Esophagus muscularis mucosa (tissue), 4 donors: ENCODE measurements around the gene ZNF532. TPM values are rescaled to one million over a fixed set of nuclear protein-coding genes. Genes with fewer than 3 reads are reported as not detected.

Source experiments
- DNase-seq: peaks from one replicate; pipeline ENCODE4 v3.0.0-alpha.2; 2017; ENCODE audit errors: extremely low spot score
- H3K27ac ChIP-seq, 4 donors: fragments of 200-600 bp; sonication (generic); replicated peaks in 1 of 4; 1 replicate in 3 of 4; 2 replicates in 1 of 4; pipeline ENCODE4 v1.5.1; 2016 to 2019; ENCODE audit warnings: mild to moderate bottlenecking in 1 of 4
- H3K27me3 ChIP-seq, 4 donors: fragments of 200-600 bp; sonication (generic); one replicate each; pipeline versions ENCODE4 v1.5.1 to v1.6.0; 2016 to 2019
- H3K36me3 ChIP-seq, 4 donors: fragments of 200-600 bp; sonication (generic); one replicate each; pipeline ENCODE4 v1.5.1; 2016 to 2019
- H3K4me1 ChIP-seq, 4 donors: fragments of 200-600 bp; sonication (generic); one replicate each; pipeline ENCODE4 v1.5.1; 2016 to 2019
- H3K4me3 ChIP-seq, 4 donors: fragments of 200-600 bp; sonication (generic); 1 replicate in 2 of 4; 2 replicates in 2 of 4; pipeline ENCODE4 v1.5.1; 2016 to 2019; ENCODE audit warnings: mild to moderate bottlenecking in 4 of 4, moderate library complexity in 1 of 4
- H3K9me3 ChIP-seq, 4 donors: fragments of 200-600 bp; sonication (generic); 1 replicate in 3 of 4; 2 replicates in 1 of 4; pipeline ENCODE4 v1.5.1; 2016 to 2019
- EP300 ChIP-seq: sonication (generic); formaldehyde crosslinking; IDR thresholded peaks from one replicate; pipeline ENCODE4 v1.6.1; 2017; ENCODE audit warnings: antibody characterized with exemption
- POLR2A ChIP-seq: fragments of 450-650 bp; IDR thresholded peaks from one replicate; pipeline ENCODE4 v1.6.1; 2017; ENCODE audit warnings: antibody characterized with exemption, moderate library complexity, mild to moderate bottlenecking, low read depth
- POLR2AphosphoS5 ChIP-seq, 2 donors: sonication (generic); formaldehyde crosslinking; IDR thresholded peaks; one replicate each; pipeline ENCODE4 v1.6.1; 2017; ENCODE audit warnings: antibody characterized with exemption in 2 of 2
- whole genome bisulfite sequencing: methylation state at CpG from one replicate; pipeline ENCODE4 v1.1.5; 2018; 5-methylcytosine and 5-hydroxymethylcytosine counted together
- intact Hi-C: fragments of 100-400 bp; cut with DNase I; formaldehyde crosslinking; loops from one replicate; pipeline ENCODE4 v1.15.1; 2023
- total RNA-seq, 4 donors: library from RNA; depleted of rRNA; stranded (reverse); fragments of >200 nt; gene quantifications; one replicate each; pipeline versions ENCODE4 v1.1.0 to v1.2.1, GENCODE V29; 2016
- TF ChIP-seq, protein P1 (sequence below), 3 experiments: fragments of 200-600 bp in 2 of 3; fragments of 450-650 bp in 1 of 3; sonication (generic) in 2 of 3; IDR thresholded peaks; one replicate each; pipeline ENCODE4 v1.5.1; 2017 to 2019; ENCODE audit warnings: antibody characterized with exemption in 3 of 3, mild to moderate bottlenecking in 2 of 3, moderate library complexity in 1 of 3

Gene ZNF532
- total RNA-seq, 4 donors from 2014 or later, result 62.3 to 121 (median 64.7) TPM

DNA sequence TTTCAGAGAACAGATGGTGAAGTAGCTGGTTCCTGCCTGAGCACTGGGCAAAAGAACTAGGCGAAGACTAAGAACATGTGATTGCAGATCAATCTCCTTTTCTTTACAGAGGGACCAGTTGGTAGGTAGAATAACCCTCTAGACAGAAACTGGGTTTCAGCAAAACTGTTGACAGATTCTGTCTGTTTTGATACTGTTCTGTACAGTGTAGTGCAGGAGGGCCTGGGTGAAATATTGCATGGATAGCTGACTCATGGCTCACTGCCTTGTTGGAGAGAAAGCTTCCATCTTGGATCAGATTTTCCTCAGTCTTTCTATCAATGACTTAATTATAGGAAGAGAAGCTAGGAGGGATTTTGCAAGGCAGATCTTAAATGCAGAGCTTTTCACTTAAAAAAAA lies 95.8 kb downstream of the ZNF532 start:
- Histone ChIP-seq H3K27ac (no peak overlapping the region), H3K9me3 (no peaks in the 10 kb centered on the region), H3K4me3 (no peak overlapping the region), H3K27me3 (no peaks in the 10 kb centered on the region), H3K4me1 (peaks cover 6 to 15% (median 10%) of the 10 kb centered on the region in 4 donors), H3K36me3 (peaks cover 0 to 48% (median 7%) of the 10 kb centered on the region in 4 donors)
- 93% methylated on average over 1 of the region's 1 CpG for WGBS
- intact Hi-C loops, result no loop called here
- TF ChIP-seq POLR2A (no peak), EP300 (no peak), POLR2AphosphoS5 (IDR thresholded peaks at IDR 0.05) (no peak)
- TF ChIP-seq, protein P1, sequence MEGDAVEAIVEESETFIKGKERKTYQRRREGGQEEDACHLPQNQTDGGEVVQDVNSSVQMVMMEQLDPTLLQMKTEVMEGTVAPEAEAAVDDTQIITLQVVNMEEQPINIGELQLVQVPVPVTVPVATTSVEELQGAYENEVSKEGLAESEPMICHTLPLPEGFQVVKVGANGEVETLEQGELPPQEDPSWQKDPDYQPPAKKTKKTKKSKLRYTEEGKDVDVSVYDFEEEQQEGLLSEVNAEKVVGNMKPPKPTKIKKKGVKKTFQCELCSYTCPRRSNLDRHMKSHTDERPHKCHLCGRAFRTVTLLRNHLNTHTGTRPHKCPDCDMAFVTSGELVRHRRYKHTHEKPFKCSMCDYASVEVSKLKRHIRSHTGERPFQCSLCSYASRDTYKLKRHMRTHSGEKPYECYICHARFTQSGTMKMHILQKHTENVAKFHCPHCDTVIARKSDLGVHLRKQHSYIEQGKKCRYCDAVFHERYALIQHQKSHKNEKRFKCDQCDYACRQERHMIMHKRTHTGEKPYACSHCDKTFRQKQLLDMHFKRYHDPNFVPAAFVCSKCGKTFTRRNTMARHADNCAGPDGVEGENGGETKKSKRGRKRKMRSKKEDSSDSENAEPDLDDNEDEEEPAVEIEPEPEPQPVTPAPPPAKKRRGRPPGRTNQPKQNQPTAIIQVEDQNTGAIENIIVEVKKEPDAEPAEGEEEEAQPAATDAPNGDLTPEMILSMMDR (IDR thresholded peaks at IDR 0.05), result no peak
- DNase-seq, result no peak

- DNase-seq, result no peak
- TF ChIP-seq POLR2A (no peak), EP300 (no peak), POLR2AphosphoS5 (IDR thresholded peaks at IDR 0.05) (no peak)
- TF ChIP-seq, protein P1 (IDR thresholded peaks at IDR 0.05), result no peak
- H3K27me3 ChIP-seq, result no peaks in the 10 kb centered on the region
- H3K4me3 ChIP-seq, result no peak overlapping the region
- WGBS, result 94% methylated on average over 14 of the region's 14 CpGs
- H3K9me3 ChIP-seq, result no peaks in the 10 kb centered on the region
- intact Hi-C loops, result no loop called here
- no peak overlapping the region for H3K27ac ChIP-seq
- peaks cover 0 to 42% (median 5%) of the 10 kb centered on the region in 4 donors for H3K36me3 ChIP-seq
- peaks cover 12 to 22% (median 14%) of the 10 kb centered on the region in 4 donors for H3K4me1 ChIP-seq
Observed at GRCh38 chr18:58960946-58961722, 96.5 kb downstream of the ZNF532 start.

- H3K27me3 ChIP-seq, result no peaks in the 10 kb centered on the region
- 96% methylated on average over 8 of the region's 8 CpGs for WGBS
- H3K4me1 ChIP-seq, result peaks cover 21 to 27% (median 24%) of the 10 kb centered on the region in 4 donors
- intact Hi-C loops, result no loop called here
- H3K36me3 ChIP-seq, result peaks cover 0 to 42% (median 4%) of the 10 kb centered on the region in 4 donors
- DNase-seq, result no peak
- H3K27ac ChIP-seq, result no peak overlapping the region
- H3K4me3 ChIP-seq, result no peak overlapping the region
- H3K9me3 ChIP-seq, result no peaks in the 10 kb centered on the region
- TF ChIP-seq, protein P1 (IDR thresholded peaks at IDR 0.05), result no peak
- TF ChIP-seq POLR2AphosphoS5 (IDR thresholded peaks at IDR 0.05), result no peak
- no peak for TF ChIP-seq EP300
- TF ChIP-seq POLR2A, result no peak
Observed at GRCh38 chr18:58962336-58962735, 97.7 kb downstream of the ZNF532 start.

GRCh38 chr18:58965291-58966004 lies 100.8 kb downstream of the ZNF532 start:
- intact Hi-C loops, result no loop called here
- Histone ChIP-seq H3K4me1 (peaks cover 27 to 35% (median 30%) of the 10 kb centered on the region in 4 donors), H3K36me3 (peaks cover 0 to 48% (median 14%) of the 10 kb centered on the region in 4 donors), H3K27ac (no peak overlapping the region), H3K27me3 (no peaks in the 10 kb centered on the region), H3K4me3 (no peak overlapping the region), H3K9me3 (no peaks in the 10 kb centered on the region)
- TF ChIP-seq EP300, result no peak
- no peak for TF ChIP-seq POLR2A
- TF ChIP-seq, protein P1 (IDR thresholded peaks at IDR 0.05), result no peak
- TF ChIP-seq POLR2AphosphoS5 (IDR thresholded peaks at IDR 0.05), result no peak
- WGBS, result 64% methylated on average over 5 of the region's 5 CpGs
- DNase-seq, result no peak
